PC-3 (cell line): ENCODE measurements around the gene RGL4. TPM values are rescaled to one million over a fixed set of nuclear protein-coding genes. Genes with fewer than 3 reads are reported as not detected.

Source experiments
- total RNA-seq: library from RNA; depleted of rRNA; stranded (reverse); fragments of >200 nt; gene quantifications from 2 replicates; pipeline ENCODE4 v1.2.3, GENCODE V29; 2014; rRNA removed

RGL4 gene
- total RNA-seq, 1 experiment from 2014 or later, result not detected

Other genes starting within 250 kb of the RGL4 start
- gene IGLL1, start 110.7 kb upstream of the RGL4 start, total RNA-seq, result not detected in 2 replicates
- gene DRICH1, start 58.7 kb upstream of the RGL4 start, total RNA-seq, result 0.15 TPM in 1 of 2 replicates, not detected in the other
- gene ZNF70, start 60.1 kb downstream of the RGL4 start, total RNA-seq, result 2.3 and 3.7 TPM in 2 replicates
- gene VPREB3, start 63.4 kb downstream of the RGL4 start, total RNA-seq, result 0.77 TPM in 1 of 2 replicates, not detected in the other
- not detected in 2 replicates for gene C22orf15, start 72.0 kb downstream of the RGL4 start, total RNA-seq
- gene CHCHD10, start 77.0 kb downstream of the RGL4 start, total RNA-seq, result 52.2 and 98.1 TPM in 2 replicates
- 2.4 and 5.9 TPM in 2 replicates for gene MMP11, start 81.8 kb downstream of the RGL4 start, total RNA-seq
- gene SMARCB1, start 96.0 kb downstream of the RGL4 start, total RNA-seq, result 85.9 and 96.8 TPM in 2 replicates
- gene DERL3, start 148.0 kb downstream of the RGL4 start, total RNA-seq, result not detected in 2 replicates
- 8.0 and 9.4 TPM in 2 replicates for gene SLC2A11, start 166.9 kb downstream of the RGL4 start, total RNA-seq
- 884 and 957 TPM in 2 replicates for gene MIF, start 203.4 kb downstream of the RGL4 start, total RNA-seq